ENCODE results near the gene UBE2I.

Gene UBE2I

DNA sequence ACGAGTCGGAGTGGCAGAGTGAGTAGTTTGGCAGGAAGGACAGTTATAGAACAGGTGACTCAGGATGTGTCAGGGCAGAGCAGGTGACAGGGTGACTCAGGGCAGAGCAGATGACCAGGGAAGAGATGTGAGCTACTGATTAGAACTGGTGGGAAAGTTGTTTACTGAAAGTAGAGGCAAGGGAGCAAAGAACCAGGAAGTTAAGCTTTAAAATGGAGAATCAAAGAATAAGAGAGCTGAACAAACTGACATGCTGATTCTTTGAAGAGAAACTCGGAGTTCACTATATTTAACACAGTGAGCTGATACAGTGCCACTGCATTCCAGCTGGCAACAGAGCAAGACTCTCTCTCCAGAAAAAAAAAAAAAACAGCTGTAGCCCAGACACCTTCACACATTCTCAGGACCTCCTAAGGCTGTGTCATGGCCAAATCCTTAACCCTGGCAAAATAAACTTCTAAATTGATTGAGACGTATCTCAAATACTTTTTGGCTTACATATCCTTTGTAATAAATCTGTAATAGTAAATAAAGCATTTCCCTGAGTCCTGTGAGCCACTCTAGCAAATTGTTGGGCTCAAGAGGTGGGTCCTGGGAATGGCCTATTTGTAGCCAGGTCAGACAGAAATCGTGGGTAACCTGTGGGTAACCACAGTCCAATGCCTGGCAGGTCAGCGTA, 12.3 kb upstream of the UBE2I start:
- Histone ChIP-seq H3K4me2 (ENCODE audit: low read length) (no peak overlapping the region), H3K9me2 (ENCODE audit: low read depth, low read length) (no peaks in the 10 kb centered on the region), H2AFZ (ENCODE audit: low read length) (no peak overlapping the region), H3F3A (ENCODE audit: insufficient read depth, low read length) (no peaks in the 10 kb centered on the region), H3K9ac (ENCODE audit: low read length) (no peak overlapping the region), H3K4me3 (ENCODE audit: low read depth, low read length, poor library complexity, severe bottlenecking) (no peak overlapping the region), H3K27me3 (ENCODE audit: insufficient read depth, low read length) (peaks cover 8% of the 10 kb centered on the region; the same call in 1 of the 2 replicates), H3K79me2 (ENCODE audit: insufficient read depth, low read length) (no peaks in the 10 kb centered on the region), H3K4me1 (ENCODE audit: insufficient read depth, low read length, severe bottlenecking) (no peaks in the 10 kb centered on the region), H3K36me3 (ENCODE audit: insufficient read depth, low read length) (no peaks in the 10 kb centered on the region), H4K20me1 (ENCODE audit: insufficient read depth, low read length) (no peaks in the 10 kb centered on the region), H3K27ac (ENCODE audit: low read depth, low read length, poor library complexity, severe bottlenecking) (no peak overlapping the region), H3K9me3 (ENCODE audit: low read length) (no peaks in the 10 kb centered on the region)
- TF ChIP-seq EZH2 (IDR thresholded peaks at IDR 0.05; ENCODE audit: borderline replicate concordance, low read length) (no peak), CTCF (IDR thresholded peaks at IDR 0.05; ENCODE audit: low read length) (no peak)

DNA sequence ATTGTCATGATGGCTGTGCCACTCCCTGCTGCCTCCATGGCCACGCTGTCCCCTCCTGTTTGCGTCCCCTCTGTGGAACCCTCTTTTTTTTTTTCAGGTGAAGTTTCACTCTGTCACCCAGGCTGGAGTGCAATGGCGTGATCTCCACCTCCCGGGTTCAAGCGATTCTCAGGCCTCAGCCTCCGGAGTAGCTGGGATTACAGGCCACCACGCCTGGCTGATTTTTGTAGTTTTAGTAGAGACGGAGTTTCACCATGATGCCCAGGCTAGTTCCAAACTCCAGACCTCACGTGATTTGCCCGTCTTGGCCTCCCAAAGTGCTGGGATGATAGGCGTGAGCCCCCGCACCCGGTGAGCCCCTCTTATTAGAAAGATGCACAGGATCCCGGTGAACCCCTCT, 11.0 kb upstream of the UBE2I start:
- no peak for TF ChIP-seq CTCF (IDR thresholded peaks at IDR 0.05; ENCODE audit: low read length)
- TF ChIP-seq EZH2 (IDR thresholded peaks at IDR 0.05; ENCODE audit: borderline replicate concordance, low read length) = no peak
- Histone ChIP-seq H3K79me2 (ENCODE audit: insufficient read depth, low read length) (no peaks in the 10 kb centered on the region), H3K4me2 (ENCODE audit: low read length) (no peak overlapping the region), H3K9me2 (ENCODE audit: low read depth, low read length) (no peaks in the 10 kb centered on the region), H3K9ac (ENCODE audit: low read length) (no peak overlapping the region), H3K36me3 (ENCODE audit: insufficient read depth, low read length) (no peaks in the 10 kb centered on the region), H3K4me3 (ENCODE audit: low read depth, low read length, poor library complexity, severe bottlenecking) (no peak overlapping the region), H2AFZ (ENCODE audit: low read length) (no peak overlapping the region), H3K4me1 (ENCODE audit: insufficient read depth, low read length, severe bottlenecking) (peaks cover under 1% of the 10 kb centered on the region), H3K27ac (ENCODE audit: low read depth, low read length, poor library complexity, severe bottlenecking) (no peak overlapping the region), H3K27me3 (ENCODE audit: insufficient read depth, low read length) (peaks cover 8% of the 10 kb centered on the region; the same call in 1 of the 2 replicates), H3K9me3 (ENCODE audit: low read length) (no peaks in the 10 kb centered on the region), H4K20me1 (ENCODE audit: insufficient read depth, low read length) (no peaks in the 10 kb centered on the region), H3F3A (ENCODE audit: insufficient read depth, low read length) (no peaks in the 10 kb centered on the region)

- Histone ChIP-seq H3K9me2 (ENCODE audit: low read depth, low read length) (no peaks in the 10 kb centered on the region), H3K4me1 (ENCODE audit: insufficient read depth, low read length, severe bottlenecking) (peaks cover 9% of the 10 kb centered on the region), H4K20me1 (ENCODE audit: insufficient read depth, low read length) (no peaks in the 10 kb centered on the region), H3K36me3 (ENCODE audit: insufficient read depth, low read length) (no peaks in the 10 kb centered on the region), H3F3A (ENCODE audit: insufficient read depth, low read length) (no peaks in the 10 kb centered on the region), H3K9ac (ENCODE audit: low read length) (no peak overlapping the region), H3K9me3 (ENCODE audit: low read length) (no peaks in the 10 kb centered on the region), H3K4me2 (ENCODE audit: low read length) (no peak overlapping the region), H2AFZ (ENCODE audit: low read length) (no peak overlapping the region), H3K79me2 (ENCODE audit: insufficient read depth, low read length) (no peaks in the 10 kb centered on the region), H3K27ac (ENCODE audit: low read depth, low read length, poor library complexity, severe bottlenecking) (no peak overlapping the region), H3K4me3 (ENCODE audit: low read depth, low read length, poor library complexity, severe bottlenecking) (no peak overlapping the region), H3K27me3 (ENCODE audit: insufficient read depth, low read length) (peaks cover 8% of the 10 kb centered on the region; the same call in 1 of the 2 replicates)
- TF ChIP-seq CTCF (IDR thresholded peaks at IDR 0.05; ENCODE audit: low read length) = no peak
- TF ChIP-seq EZH2 (IDR thresholded peaks at IDR 0.05; ENCODE audit: borderline replicate concordance, low read length) = no peak
Observed at GRCh38 chr16:1299012-1299867, 10.2 kb upstream of the UBE2I start.

Measured in OCI-LY1 (cell line).